K562 (cell line): ENCODE data around the gene S100P. TPM values are rescaled to one million over a fixed set of nuclear protein-coding genes. Genes with fewer than 3 reads are reported as not detected.

Source experiments
- ATAC-seq: fragments of 200-7000 bp; cut with Tn5 transposase; 3 replicates; pipeline ENCODE4 v1.9.1; 2020; ENCODE audit warnings: moderate library complexity
- BruUV-seq: library from RNA; stranded (reverse); fragments of 400-500 nt; replicated peaks from 2 replicates; lab custom pipeline; 2021; lab: Mats Ljungman, UMichigan
- CTCF ChIA-PET: fragments of 300-600 bp; formaldehyde crosslinking; extraction: SDS; loops from one replicate; lab custom pipeline; 2021; ENCODE audit warnings: low intra/inter-chr PET ratio; lab: Yijun Ruan, JAX
- POLR2A ChIA-PET: fragments of 300-600, 350-650 bp; sonication (Branson Sonifier 250); formaldehyde crosslinking; extraction: SDS; loops from one replicate; lab custom pipeline; 2021; ENCODE audit warnings: antibody characterized with exemption, inconsistent platforms; lab: Yijun Ruan, JAX
- DNase-seq, 4 experiments: peaks; one replicate each; pipeline versions ENCODE4 v3.0.0 to v3.0.0-alpha.2; 2011 to 2018; ENCODE audit warnings: low spot score in 3 of 4, mixed read lengths in 3 of 4; ENCODE audit errors: extremely low read depth in 1 of 4
- FAIRE-seq: peaks from 2 replicates; lab custom pipeline; 2011; peaks lifted over from hg19 to GRCh38; lab: Jason Lieb, UNC
- H2AFZ ChIP-seq: 2 replicates; pipeline ENCODE4 v1.6.0; 2011; ENCODE audit warnings: low read depth, low read length, control low read depth, inconsistent platforms
- H3K27ac ChIP-seq: fragments of 200-600 bp; 3 replicates; pipeline ENCODE4 v1.8.0; 2011; ENCODE audit warnings: low read depth, mild to moderate bottlenecking, control low read depth, inconsistent platforms, low read length, moderate library complexity, mixed read lengths; ENCODE audit errors: extremely low read depth
- H3K27me3 ChIP-seq, 2 experiments: fragments of 300-600 bp in 1 of 2; 2 replicates in 1 of 2; 3 replicates in 1 of 2; pipeline versions ENCODE4 v1.6.0 to v1.8.0; 2011; ENCODE audit warnings: inconsistent platforms in 2 of 2, low read length in 2 of 2, mild to moderate bottlenecking in 1 of 2, mixed read lengths in 1 of 2, moderate library complexity in 1 of 2; ENCODE audit not compliant: control insufficient read depth in 2 of 2, insufficient read depth in 2 of 2
- H3K36me3 ChIP-seq: fragments of 300-600 bp; 3 replicates; pipeline ENCODE4 v1.8.0; 2011; ENCODE audit warnings: mild to moderate bottlenecking, low read length, inconsistent platforms; ENCODE audit not compliant: control insufficient read depth, insufficient read depth
- H3K4me1 ChIP-seq, 2 experiments: fragments of 200-600 bp in 1 of 2; replicated peaks in 1 of 2; 2 replicates in 1 of 2; 3 replicates in 1 of 2; pipeline versions ENCODE4 v1.5.1 to v1.8.0; 2011; ENCODE audit warnings: inconsistent platforms in 2 of 2, low read length in 2 of 2, mild to moderate bottlenecking in 1 of 2, mixed read lengths in 1 of 2, moderate library complexity in 1 of 2; ENCODE audit not compliant: control insufficient read depth in 2 of 2, insufficient read depth in 2 of 2
- H3K4me2 ChIP-seq: 2 replicates; pipeline ENCODE4 v1.6.1; 2011; ENCODE audit warnings: low read length, control low read depth, inconsistent platforms, mixed read lengths; ENCODE audit not compliant: insufficient read depth
- H3K4me3 ChIP-seq: fragments of 200-600 bp; sonication (generic), shearing (Covaris generic); 2 replicates; pipeline ENCODE4 v1.5.1; 2016; ENCODE audit warnings: control low read depth, inconsistent platforms
- H3K79me2 ChIP-seq: fragments of 200-600 bp; 3 replicates; pipeline ENCODE4 v1.8.0; 2011; ENCODE audit warnings: low read length, inconsistent platforms; ENCODE audit not compliant: control insufficient read depth, insufficient read depth
- H3K9ac ChIP-seq, 2 experiments: 2 replicates each; pipeline versions ENCODE4 v1.6.0 to v1.6.1; 2011; ENCODE audit warnings: low read depth in 2 of 2, low read length in 2 of 2, control low read depth in 1 of 2, inconsistent platforms in 1 of 2, mild to moderate bottlenecking in 1 of 2, mixed read lengths in 1 of 2; ENCODE audit not compliant: insufficient read depth in 1 of 2
- H3K9me1 ChIP-seq: one replicate; pipeline ENCODE4 v1.6.0; 2011; ENCODE audit warnings: inconsistent platforms, mild to moderate bottlenecking, low read length, moderate library complexity; ENCODE audit not compliant: control insufficient read depth, insufficient read depth
- H3K9me3 ChIP-seq: replicated peaks from 2 replicates; pipeline ENCODE4 v1.5.1; 2011; ENCODE audit warnings: low read depth, low read length, inconsistent platforms; ENCODE audit not compliant: control insufficient read depth, insufficient read depth
- H4K20me1 ChIP-seq: replicated peaks from 2 replicates; pipeline ENCODE4 v1.6.1; 2011; ENCODE audit warnings: low read length, inconsistent platforms, mixed read lengths; ENCODE audit not compliant: control insufficient read depth, insufficient read depth
- BMI1 ChIP-seq: fragments of 150-350 bp; IDR thresholded peaks from 2 replicates; pipeline ENCODE4 v1.6.1; 2014; ENCODE audit warnings: low read length
- MGA ChIP-seq: fragments of 450-650 bp; IDR thresholded peaks from 2 replicates; pipeline ENCODE4 v1.6.1; 2016; ENCODE audit warnings: mild to moderate bottlenecking, moderate library complexity
- MXI1 ChIP-seq: IDR thresholded peaks from 2 replicates; pipeline ENCODE4 v1.6.1; 2011; ENCODE audit warnings: low read depth, mild to moderate bottlenecking, improper control_type of control experiment, low read length
- RFX1 ChIP-seq: fragments of 450-650 bp; IDR thresholded peaks from 2 replicates; pipeline ENCODE4 v1.6.1; 2016; ENCODE audit warnings: mild to moderate bottlenecking, moderate library complexity
- WGBS: fragments of 100-300 bp; shearing (Covaris generic); methylation state at CpG from one replicate; pipeline ENCODE4 v1.1.6; 2016; ENCODE audit warnings: low coverage, mixed read lengths; ENCODE audit not compliant: insufficient coverage; ENCODE audit errors: missing lambda C conversion rate; 5-methylcytosine and 5-hydroxymethylcytosine counted together
- in situ Hi-C: fragments of 300-500 bp; cut with MboI; formaldehyde crosslinking; loops from 4 replicates; pipeline ENCODE4 v1.15.0; 2018; ENCODE audit warnings: inconsistent platforms, mixed read lengths
- intact Hi-C: fragments of 100-400 bp; cut with micrococcal nuclease; formaldehyde crosslinking; loops from 2 replicates; pipeline ENCODE4 v1.14.2; 2022
- polyA plus RNA-seq, 8 experiments: library from polyadenylated mRNA; depleted of rRNA in 4 of 8; stranded (reverse) in 5 of 8; unstranded in 3 of 8; fragments of >200 nt; fragmentation: Nextera tagmentation in 2 of 8; fragmentation: Illumina TruSeq in 1 of 8; extraction: Ambion mirVana in 2 of 8; extraction: Trizol in 1 of 8; gene quantifications; 2 replicates each; pipeline versions ENCODE4 v1.2.1 to v1.2.3, GENCODE V29; 2011 to 2014; ENCODE audit warnings: inconsistent platforms in 1 of 8, missing spikeins in 1 of 8
- total RNA-seq, 7 experiments: library from RNA; depleted of rRNA in 6 of 7; stranded (reverse); fragments of >200 nt in 6 of 7; fragmentation: Illumina TruSeq in 2 of 7; extraction: Trizol in 2 of 7; gene quantifications; 2 replicates each; pipeline versions ENCODE4 v1.2.1 to v1.2.3, GENCODE V29; 2011 to 2021; ENCODE audit warnings: low replicate concordance in 1 of 7
- TF ChIP-seq, protein P1 (sequence below): fragments of 450-650 bp; IDR thresholded peaks from 2 replicates; pipeline ENCODE4 v1.6.1; 2016

The S100P gene
- total and polyA plus RNA-seq, 9 of the 15 experiments (the other 6 are each of a cell fraction or from before 2014, with no cell fraction given), result 4.1 to 23.8 (median 7.5) TPM

GRCh38 chr4:6649216-6649615 lies 44.5 kb upstream of the S100P start:
- H3K4me2 ChIP-seq, result no peak overlapping the region
- CTCF ChIA-PET, result no interaction called here
- 45% methylated on average over 8 of the region's 8 CpGs for WGBS
- POLR2A ChIA-PET, result no interaction called here
- no peaks in the 10 kb centered on the region for H3K36me3 ChIP-seq
- in situ Hi-C loops, result no loop called here
- no peaks in the 10 kb centered on the region for H3K9me1 ChIP-seq
- H3K27ac ChIP-seq, result no peak overlapping the region
- H2AFZ ChIP-seq, result no peak overlapping the region
- ATAC-seq, result peak; percentile 71
- H3K79me2 ChIP-seq, result no peaks in the 10 kb centered on the region
- peak in 1 of 4 experiments; percentile 49 for DNase-seq
- H3K27me3 ChIP-seq, result no peaks in the 10 kb centered on the region
- no peak overlapping the region for H3K4me3 ChIP-seq
- no peaks in the 10 kb centered on the region for H4K20me1 ChIP-seq
- intact Hi-C loops, result no loop called here
- no peak overlapping the region for H3K9ac ChIP-seq
- TF ChIP-seq MXI1 (peak; percentile 60; the same call in 1 of the 2 replicates), RFX1 (peak; percentile 92), MGA (no peak), BMI1 (peak; percentile 54)
- TF ChIP-seq, protein P1, sequence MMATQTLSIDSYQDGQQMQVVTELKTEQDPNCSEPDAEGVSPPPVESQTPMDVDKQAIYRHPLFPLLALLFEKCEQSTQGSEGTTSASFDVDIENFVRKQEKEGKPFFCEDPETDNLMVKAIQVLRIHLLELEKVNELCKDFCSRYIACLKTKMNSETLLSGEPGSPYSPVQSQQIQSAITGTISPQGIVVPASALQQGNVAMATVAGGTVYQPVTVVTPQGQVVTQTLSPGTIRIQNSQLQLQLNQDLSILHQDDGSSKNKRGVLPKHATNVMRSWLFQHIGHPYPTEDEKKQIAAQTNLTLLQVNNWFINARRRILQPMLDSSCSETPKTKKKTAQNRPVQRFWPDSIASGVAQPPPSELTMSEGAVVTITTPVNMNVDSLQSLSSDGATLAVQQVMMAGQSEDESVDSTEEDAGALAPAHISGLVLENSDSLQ, result peak; percentile 64
- FAIRE-seq, result peak; percentile 6
- no peaks in the 10 kb centered on the region for H3K9me3 ChIP-seq
- H3K4me1 ChIP-seq, result peaks cover 0 to 1% of the 10 kb centered on the region in 2 experiments; a peak in 2 of 5 replicates
- no TSS peak for BruUV-seq
